PC-9 (cell line): ENCODE data around the gene PHLPP1.
"Not testable (repeated sequence)": the region's sequence is repeated elsewhere in the genome, so short reads cannot be mapped to it uniquely, and the experiment has no call there.

Source experiments
- EZH2 ChIP-seq: fragments of 200-600 bp; sonication (generic); IDR thresholded peaks from 2 replicates; pipeline ENCODE4 v1.8.0; 2017; ENCODE audit warnings: antibody characterized with exemption, low read depth
- TF ChIP-seq, protein P1 (sequence below): fragments of 200-600 bp; sonication (generic); conservative IDR thresholded peaks from 2 replicates; pipeline ENCODE4 v1.6.1; 2017; ENCODE audit warnings: mixed run types, antibody characterized with exemption, mild to moderate bottlenecking, moderate library complexity

DNA sequence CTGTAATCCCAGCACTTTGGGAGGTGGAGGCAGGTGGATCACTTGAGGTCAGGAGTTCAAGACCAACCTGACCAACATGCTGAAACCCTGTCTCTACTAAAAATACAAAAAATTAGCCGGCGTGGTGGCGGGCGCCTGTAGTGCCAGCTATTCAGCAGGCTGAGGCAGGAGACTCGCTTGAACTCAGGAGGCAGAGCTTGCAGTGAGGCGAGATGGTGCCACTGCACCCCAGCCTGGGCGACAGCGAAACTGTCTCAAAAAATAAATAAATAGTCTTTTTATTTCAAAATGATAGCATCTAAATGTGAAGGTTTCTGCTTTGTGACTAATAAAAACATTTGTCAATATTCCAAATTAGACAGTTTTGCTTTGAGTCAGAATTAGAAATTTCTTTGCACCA, 8.5 kb upstream of the PHLPP1 start:
- TF ChIP-seq EZH2, result not testable (repeated sequence)
- TF ChIP-seq, protein P1, sequence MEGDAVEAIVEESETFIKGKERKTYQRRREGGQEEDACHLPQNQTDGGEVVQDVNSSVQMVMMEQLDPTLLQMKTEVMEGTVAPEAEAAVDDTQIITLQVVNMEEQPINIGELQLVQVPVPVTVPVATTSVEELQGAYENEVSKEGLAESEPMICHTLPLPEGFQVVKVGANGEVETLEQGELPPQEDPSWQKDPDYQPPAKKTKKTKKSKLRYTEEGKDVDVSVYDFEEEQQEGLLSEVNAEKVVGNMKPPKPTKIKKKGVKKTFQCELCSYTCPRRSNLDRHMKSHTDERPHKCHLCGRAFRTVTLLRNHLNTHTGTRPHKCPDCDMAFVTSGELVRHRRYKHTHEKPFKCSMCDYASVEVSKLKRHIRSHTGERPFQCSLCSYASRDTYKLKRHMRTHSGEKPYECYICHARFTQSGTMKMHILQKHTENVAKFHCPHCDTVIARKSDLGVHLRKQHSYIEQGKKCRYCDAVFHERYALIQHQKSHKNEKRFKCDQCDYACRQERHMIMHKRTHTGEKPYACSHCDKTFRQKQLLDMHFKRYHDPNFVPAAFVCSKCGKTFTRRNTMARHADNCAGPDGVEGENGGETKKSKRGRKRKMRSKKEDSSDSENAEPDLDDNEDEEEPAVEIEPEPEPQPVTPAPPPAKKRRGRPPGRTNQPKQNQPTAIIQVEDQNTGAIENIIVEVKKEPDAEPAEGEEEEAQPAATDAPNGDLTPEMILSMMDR, result not testable (repeated sequence)
